Stimulated activated CD8-positive, alpha-beta memory T cell treated with anti-CD3 and anti-CD28 coated beads, Interleukin-7, amount 100 ng/mL, for 4 hours (primary cell): ENCODE measurements around the gene KCND3.

Source experiments
- DNase-seq, 2 donors: peaks; one replicate each; pipeline ENCODE4 v3.0.0-alpha.2; 2020; ENCODE audit warnings: low read depth in 2 of 2

The KCND3 gene

DNA sequence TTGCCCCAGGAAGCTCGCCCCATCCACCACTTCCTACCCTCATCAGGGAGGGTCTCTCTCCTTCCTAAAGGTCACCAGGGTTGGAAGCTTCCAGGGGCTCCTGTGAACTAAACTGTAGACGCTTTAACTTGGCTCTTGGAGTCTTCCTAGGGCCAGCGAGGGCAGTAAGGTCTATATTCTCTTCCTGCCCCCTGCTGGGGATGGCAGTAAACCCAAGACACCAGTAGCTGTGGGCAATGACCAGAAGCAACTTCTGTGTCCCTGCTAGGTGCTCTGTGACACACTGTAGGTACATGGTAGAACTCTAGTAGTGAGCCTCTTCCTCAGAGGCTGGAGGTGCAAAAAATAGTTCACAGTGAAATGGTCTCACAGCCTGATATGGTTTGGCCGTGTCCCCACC is 30.0 kb downstream of the KCND3 start:
- DNase-seq: no peak

DNA sequence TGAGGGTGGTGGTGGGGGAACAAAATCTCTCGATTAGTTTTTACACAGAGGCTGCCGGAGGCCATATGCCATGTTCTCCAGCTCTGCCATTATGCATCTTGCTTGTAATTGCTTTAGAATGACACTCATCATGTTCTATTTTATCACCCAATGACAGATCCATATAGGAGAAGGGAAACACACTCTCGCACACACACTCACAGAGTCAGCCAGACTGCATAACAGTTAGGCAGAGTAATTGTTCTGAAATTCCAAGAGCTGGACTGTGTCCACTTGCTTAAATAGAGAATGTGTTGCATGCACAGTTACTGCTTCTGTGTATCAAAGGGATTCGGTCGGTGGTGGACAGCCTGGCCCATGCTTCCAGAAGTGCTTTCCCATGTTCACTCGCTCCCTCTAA is 30.6 kb downstream of the KCND3 start:
- DNase-seq: no peak

DNA sequence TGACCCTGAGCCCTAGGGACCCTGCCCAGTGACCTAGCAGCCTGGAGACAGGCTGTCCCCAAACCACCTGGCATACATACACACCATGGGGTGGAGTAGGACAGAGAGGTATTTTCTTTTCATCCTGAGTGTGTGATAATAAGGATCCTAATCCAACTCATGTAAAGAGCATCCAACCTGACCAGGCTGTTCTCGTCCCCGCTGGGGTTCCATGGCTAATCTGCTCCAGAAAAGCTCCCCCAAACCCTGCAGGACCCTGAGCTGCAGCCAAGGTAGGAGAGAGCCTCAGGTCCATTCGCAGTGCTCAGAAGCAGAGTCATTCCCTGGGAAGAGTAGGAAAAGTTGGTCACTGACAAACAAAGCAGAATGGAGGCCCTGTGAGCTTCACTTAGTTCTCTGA is 31.4 kb downstream of the KCND3 start:
- DNase-seq: no peak

DNA sequence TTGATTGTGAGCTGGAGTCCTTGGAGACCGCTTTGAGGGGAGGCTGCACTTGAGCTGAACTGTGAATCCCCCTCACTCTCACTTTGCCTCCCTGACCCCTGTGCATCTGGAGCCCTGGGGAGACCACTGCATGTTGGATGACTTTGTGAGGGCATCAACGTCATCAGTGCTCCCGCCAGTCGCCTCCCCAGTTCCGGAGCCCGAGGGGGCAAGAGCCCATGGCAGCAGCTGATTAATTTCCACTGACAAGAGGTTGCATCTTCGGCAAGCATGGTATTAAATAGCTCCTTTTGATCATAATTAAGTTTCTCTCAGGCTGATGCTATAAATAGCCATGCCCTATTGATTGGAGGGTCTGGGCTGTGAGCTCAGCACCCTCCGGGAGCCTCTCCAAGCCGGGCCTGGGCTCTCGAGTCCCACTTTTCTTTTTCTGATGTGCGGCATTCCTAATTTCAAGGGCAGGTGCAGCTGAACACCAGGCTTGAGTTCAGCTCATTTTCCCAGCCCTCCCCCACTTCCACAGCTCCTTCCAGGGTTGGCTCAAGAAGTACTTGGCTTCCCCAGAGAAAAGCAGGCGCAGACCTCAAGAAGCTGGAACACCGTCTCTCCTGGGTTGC is 33.2 kb downstream of the KCND3 start:
- DNase-seq: no peak

DNA sequence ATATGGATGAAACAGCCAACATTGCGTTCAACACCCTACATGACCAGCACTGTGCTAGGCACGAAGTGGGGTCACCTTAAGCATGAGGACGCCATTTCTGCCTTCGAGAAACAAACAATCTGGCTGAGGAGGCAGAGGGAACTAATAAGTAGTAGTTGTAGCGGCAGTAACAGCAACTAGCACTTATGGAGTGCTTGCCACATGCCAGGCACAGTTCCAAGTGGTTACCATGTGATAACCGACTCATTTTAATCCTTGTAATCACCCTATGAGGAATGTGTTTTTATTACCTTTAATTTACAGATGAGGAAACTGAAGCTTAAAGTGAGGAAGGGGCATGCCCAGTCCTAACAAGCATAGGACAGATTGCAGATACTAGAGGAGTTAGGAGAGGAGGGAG is 33.7 kb downstream of the KCND3 start:
- no peak for DNase-seq

GRCh38 chr1:111953797-111954196 is 35.7 kb downstream of the KCND3 start:
- no peak for DNase-seq

- DNase-seq: no peak
Measured at GRCh38 chr1:111952125-111952657, 37.3 kb downstream of the KCND3 start.

- DNase-seq: no peak
Measured at GRCh38 chr1:111948209-111949171, 41.0 kb downstream of the KCND3 start.

- no peak for DNase-seq
Measured at GRCh38 chr1:111943846-111944749, 45.4 kb downstream of the KCND3 start.

- DNase-seq: no peak
Measured at GRCh38 chr1:111943066-111943465, 46.4 kb downstream of the KCND3 start.

DNA sequence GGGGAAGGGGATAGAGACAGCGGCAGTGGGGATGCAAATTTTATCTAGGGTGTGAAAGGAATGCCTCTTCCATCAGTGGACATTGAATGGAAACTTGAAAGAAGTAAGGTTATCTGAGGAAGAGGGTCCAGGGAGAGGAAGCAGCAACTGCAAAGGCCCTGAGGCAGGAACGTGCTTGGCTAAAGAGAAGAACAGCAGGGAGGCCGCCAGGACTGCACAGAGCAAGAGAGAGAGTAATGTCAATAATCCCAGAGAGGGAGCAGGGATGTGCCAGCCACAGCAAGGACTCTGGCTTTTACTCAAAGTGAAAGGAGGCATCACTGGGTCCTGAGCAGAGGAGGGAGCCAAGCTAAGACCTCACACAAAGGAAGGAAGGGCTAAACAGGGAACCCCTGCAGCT is 50.9 kb downstream of the KCND3 start:
- no peak for DNase-seq

DNA sequence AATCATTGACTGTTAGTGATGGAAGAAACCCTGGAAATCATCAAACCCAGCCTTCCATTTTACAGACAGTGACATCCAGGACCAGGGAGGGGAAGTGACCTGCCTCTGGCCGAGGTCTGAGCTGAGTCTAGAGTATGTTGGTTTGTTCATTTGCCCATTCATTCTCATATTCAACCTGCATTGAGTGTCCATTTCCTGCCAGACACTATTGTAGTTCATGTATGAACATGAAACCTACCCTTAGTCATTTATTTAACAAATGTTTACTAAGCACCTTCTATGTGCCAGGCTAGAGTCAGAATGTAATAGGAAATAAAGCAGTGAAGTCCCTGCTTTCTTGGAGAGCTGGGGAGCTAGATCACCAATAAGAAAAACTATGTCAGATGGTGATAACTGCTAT is 51.3 kb downstream of the KCND3 start:
- no peak for DNase-seq

GRCh38 chr1:111937147-111937725 is 52.2 kb downstream of the KCND3 start:
- DNase-seq: no peak

DNA sequence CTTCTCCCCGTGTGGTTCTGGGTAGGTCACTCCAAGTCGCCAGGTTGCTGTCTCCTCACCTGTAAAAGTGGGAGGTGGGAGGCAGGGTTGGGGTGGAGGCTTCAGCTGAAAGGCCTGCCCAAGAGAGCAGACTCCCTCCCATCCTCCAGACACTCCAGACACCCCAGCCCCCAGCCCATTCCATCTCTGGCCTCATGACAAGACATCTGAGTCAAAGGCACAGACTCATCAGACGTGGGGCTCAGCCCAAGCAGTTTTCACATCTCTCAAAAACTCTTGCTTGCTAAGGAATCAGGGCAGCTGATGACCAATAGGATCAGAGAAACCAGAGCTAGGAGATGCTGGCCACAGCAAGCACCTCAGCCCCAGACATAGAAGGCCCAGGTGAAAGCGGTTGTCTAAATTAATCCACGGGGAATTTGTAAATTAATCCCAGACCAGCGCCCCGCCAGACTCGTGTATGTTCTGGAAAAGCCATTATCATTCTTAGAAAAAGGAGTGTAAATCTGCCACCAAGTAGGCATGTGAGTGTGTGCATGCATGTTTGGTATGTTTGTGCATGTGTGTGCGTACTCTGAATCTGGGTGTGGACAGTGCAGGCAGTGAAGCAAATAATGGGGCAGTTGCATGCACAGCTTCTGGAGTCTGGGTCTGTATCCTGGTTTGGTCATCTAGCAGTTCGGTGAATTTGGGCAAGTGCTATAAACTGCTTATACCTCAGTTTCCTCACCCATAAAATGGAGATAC is 55.2 kb downstream of the KCND3 start:
- DNase-seq: no peak

DNA sequence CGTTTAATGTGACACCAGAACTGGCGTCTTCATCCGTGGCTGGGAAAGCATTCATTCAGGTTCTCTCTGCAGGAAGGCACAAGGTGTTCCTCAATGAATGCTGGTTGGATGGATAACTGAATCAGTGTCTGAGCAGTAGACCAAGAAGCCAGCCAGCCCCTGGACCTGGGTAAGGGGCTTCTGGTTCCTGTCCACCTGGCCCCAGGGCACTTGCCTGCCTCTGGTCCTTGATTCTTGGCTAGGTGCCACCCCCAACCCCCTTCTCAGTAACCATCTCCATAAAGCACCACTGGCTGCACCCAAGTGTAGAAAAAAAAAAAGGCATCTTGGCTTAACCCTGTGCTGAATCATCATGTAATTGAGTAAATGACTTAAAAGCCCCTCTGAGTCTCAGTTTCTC is 59.1 kb downstream of the KCND3 start:
- DNase-seq: no peak

DNA sequence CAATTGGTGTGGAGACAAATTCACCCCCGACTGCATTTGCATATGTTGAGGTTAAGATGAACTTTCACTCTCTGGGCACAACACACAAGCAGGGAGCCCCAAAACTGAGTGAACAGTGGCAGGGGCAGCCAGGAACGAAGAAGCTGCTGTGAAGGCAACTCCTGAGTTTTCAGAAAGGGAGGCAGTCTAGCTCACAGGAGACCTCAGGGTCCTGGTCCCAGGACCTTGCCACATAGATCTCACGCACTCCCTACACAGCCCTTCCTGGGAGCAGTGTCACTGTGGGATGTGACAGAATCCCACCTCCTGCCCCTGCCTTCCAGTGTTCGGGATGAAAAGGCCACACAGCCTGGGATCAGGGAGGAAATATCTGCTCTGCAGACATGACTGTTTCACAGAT is 60.9 kb downstream of the KCND3 start:
- DNase-seq: no peak

DNA sequence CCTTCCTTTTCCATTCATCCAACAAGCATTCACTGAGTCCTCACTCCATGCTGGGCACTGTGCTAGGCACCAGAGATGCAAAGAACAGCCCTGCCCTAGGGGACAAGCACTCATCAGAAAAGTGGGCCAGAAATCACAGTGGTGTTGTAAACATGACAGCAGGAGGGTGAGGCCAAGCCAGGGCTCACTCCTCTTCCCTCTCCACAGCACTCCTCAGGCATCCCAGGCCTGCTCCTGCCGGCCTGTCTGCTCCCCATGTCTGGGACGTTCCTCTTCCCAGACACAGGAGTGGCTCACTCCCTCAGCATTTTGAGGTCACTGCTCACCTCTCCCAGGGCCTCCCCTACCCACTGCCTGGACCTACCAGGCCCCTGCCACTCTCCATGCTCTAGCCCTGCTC is 61.8 kb downstream of the KCND3 start:
- no peak for DNase-seq

- DNase-seq: no peak
Measured at GRCh38 chr1:111924786-111925185, 64.7 kb downstream of the KCND3 start.

- DNase-seq: no peak
Measured at GRCh38 chr1:111923766-111924165, 65.7 kb downstream of the KCND3 start.

DNA sequence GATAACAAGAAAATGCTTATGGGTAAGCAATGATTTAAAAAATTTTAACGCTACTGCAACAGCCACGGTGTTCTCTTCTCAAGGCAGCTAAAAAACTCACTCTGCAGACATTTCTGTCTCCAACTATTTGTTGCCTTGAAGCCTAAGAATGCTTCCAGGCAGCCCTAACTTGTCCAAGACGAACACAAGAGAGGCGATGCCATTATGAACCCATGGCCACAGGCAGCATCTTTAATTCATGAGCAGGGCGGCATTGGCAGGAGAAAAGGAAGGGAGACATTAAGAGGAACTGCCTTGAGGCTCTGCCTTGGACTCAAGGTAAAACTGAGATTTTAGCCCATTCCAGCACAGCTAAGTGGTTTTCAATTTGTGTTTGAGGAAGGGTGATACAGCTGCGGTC is 67.5 kb downstream of the KCND3 start:
- DNase-seq: no peak
